RWPE1 (cell line): ENCODE results near the gene RER1.

Experiments used
- CTCF ChIA-PET: fragments of 350-600 bp; sonication (Branson Sonifier 250); formaldehyde crosslinking; extraction: SDS; loops from one replicate; lab custom pipeline; 2021; lab: Yijun Ruan, JAX
- POLR2A ChIA-PET: fragments of 400-600 bp; formaldehyde crosslinking; extraction: SDS; loops from one replicate; lab custom pipeline; 2020; ENCODE audit warnings: antibody characterized with exemption; ENCODE audit not compliant: low non-redundant PET; lab: Yijun Ruan, JAX
- DNase-seq: peaks from one replicate; pipeline ENCODE4 v3.0.0; 2012; ENCODE audit warnings: low spot score
- H3K27ac ChIP-seq: fragments of 450-650 bp; 2 replicates; pipeline ENCODE4 v1.5.1; 2017
- CTCF ChIP-seq: fragments of 450-650 bp; conservative IDR thresholded peaks from 2 replicates; pipeline ENCODE4 v1.5.1; 2017; ENCODE audit warnings: low read depth, mild to moderate bottlenecking

RER1 gene

GRCh38 chr1:2379733-2380404, 11.8 kb upstream of the RER1 start:
- ChIA-PET CTCF (interaction anchor here (3.5 kb wide), 1 partner anchor 184 kb away, joined by 86 read pairs; the partner anchor contains the start of gene FAAP20), POLR2A (no interaction called here)
- no peak for TF ChIP-seq CTCF
- peak overlapping the region; percentile 1; the same call in 1 of the 2 replicates for H3K27ac ChIP-seq
- DNase-seq = no peak

- CTCF ChIA-PET = interaction anchor here (0.6 to 3.5 kb wide), 17 partner anchors 43 to 1003 kb away, joined by 3 to 86 read pairs (median 3); partner anchors contain the start of gene FAAP20
- H3K27ac ChIP-seq = peak overlapping the region; percentile 42
- no peak for DNase-seq
- POLR2A ChIA-PET = interaction anchor here (1.6 kb wide), 1 partner anchor 186 kb away, joined by 10 read pairs; the partner anchor contains the start of gene FAAP20
- TF ChIP-seq CTCF = no peak
Measured at GRCh38 chr1:2380816-2381591, 10.6 kb upstream of the RER1 start.

GRCh38 chr1:2381741-2382620, 9.7 kb upstream of the RER1 start:
- ChIA-PET POLR2A (interaction anchor here (1.6 kb wide), 1 partner anchor 187 kb away, joined by 10 read pairs; the partner anchor contains the start of gene FAAP20), CTCF (interaction anchor here (0.6 to 3.5 kb wide), 22 partner anchors 8 to 1002 kb away, joined by 3 to 86 read pairs (median 3); partner anchors contain the start of gene FAAP20)
- peak; percentile 90 for TF ChIP-seq CTCF
- peak; percentile 82 for DNase-seq
- peak overlapping the region; percentile 42 for H3K27ac ChIP-seq

GRCh38 chr1:2382621-2383361, 8.8 kb upstream of the RER1 start:
- peak overlapping the region; percentile 42 for H3K27ac ChIP-seq
- no peak for TF ChIP-seq CTCF
- DNase-seq = peak; percentile 42
- ChIA-PET POLR2A (interaction anchor here (1.6 kb wide), 1 partner anchor 188 kb away, joined by 10 read pairs; the partner anchor contains the start of gene FAAP20), CTCF (interaction anchor here (0.6 to 3.5 kb wide), 11 partner anchors 8 to 580 kb away, joined by 3 to 86 read pairs (median 4); partner anchors contain the start of gene FAAP20)

GRCh38 chr1:2383576-2383975, 8.1 kb upstream of the RER1 start:
- peak overlapping the region; percentile 12; the same call in 1 of the 2 replicates for H3K27ac ChIP-seq
- no peak for TF ChIP-seq CTCF
- ChIA-PET POLR2A (no interaction called here), CTCF (interaction anchor here (0.7 kb wide), 1 partner anchor 68 kb away, joined by 4 read pairs; no protein-coding TSS in a partner anchor)
- no peak for DNase-seq
